Activated CD4-positive, alpha-beta T cell treated with anti-CD3 and anti-CD28 coated beads, Interleukin-2, Interleukin-6, amounts not matched to agents 100 ng/mL and 50 ng/mL, durations not matched to agents 16 hours and 8 hours (primary cell): ENCODE results near the gene ECHDC3.
A peak's percentile ranks its signal among the peaks of the same experiment; 100 is the strongest.

Experiments used
- DNase-seq: peaks from one replicate; pipeline ENCODE4 v3.0.0-alpha.2; 2020

The ECHDC3 gene

GRCh38 chr10:11754620-11755019 lies 12.4 kb downstream of the ECHDC3 start:
- DNase-seq: no peak

GRCh38 chr10:11755512-11756263 lies 13.5 kb downstream of the ECHDC3 start:
- no peak for DNase-seq

GRCh38 chr10:11756766-11757315 lies 14.7 kb downstream of the ECHDC3 start:
- DNase-seq: no peak

- DNase-seq: no peak
Measured at GRCh38 chr10:11757454-11757820, 15.3 kb downstream of the ECHDC3 start.

GRCh38 chr10:11757821-11758463 lies 15.8 kb downstream of the ECHDC3 start:
- DNase-seq: peak; percentile 90

GRCh38 chr10:11758527-11759236 lies 16.5 kb downstream of the ECHDC3 start:
- no peak for DNase-seq

- no peak for DNase-seq
Measured at GRCh38 chr10:11759347-11759746, 17.2 kb downstream of the ECHDC3 start.

- DNase-seq: no peak
Measured at GRCh38 chr10:11760151-11760550, 18.0 kb downstream of the ECHDC3 start.

GRCh38 chr10:11760861-11761260 lies 18.7 kb downstream of the ECHDC3 start:
- no peak for DNase-seq

GRCh38 chr10:11761431-11761830 lies 19.2 kb downstream of the ECHDC3 start:
- DNase-seq: no peak

- DNase-seq: no peak
Measured at GRCh38 chr10:11762706-11763500, 20.7 kb downstream of the ECHDC3 start.

- DNase-seq: no peak
Measured at GRCh38 chr10:11763501-11763861, 21.3 kb downstream of the ECHDC3 start.

- no peak for DNase-seq
Measured at GRCh38 chr10:11765141-11765540, 23.0 kb downstream of the ECHDC3 start.

GRCh38 chr10:11772575-11773288 lies 30.6 kb downstream of the ECHDC3 start:
- no peak for DNase-seq

GRCh38 chr10:11773761-11774441 lies 31.7 kb downstream of the ECHDC3 start:
- no peak for DNase-seq

GRCh38 chr10:11775412-11775811 lies 33.2 kb downstream of the ECHDC3 start:
- no peak for DNase-seq

- no peak for DNase-seq
Measured at GRCh38 chr10:11776080-11776479, 33.9 kb downstream of the ECHDC3 start.

- DNase-seq: no peak
Measured at GRCh38 chr10:11781114-11781513, 38.9 kb downstream of the ECHDC3 start.

- DNase-seq: peak; percentile 60
Measured at GRCh38 chr10:11782793-11783557, 40.8 kb downstream of the ECHDC3 start.

GRCh38 chr10:11783558-11783865 lies 41.3 kb downstream of the ECHDC3 start:
- no peak for DNase-seq

GRCh38 chr10:11787374-11787773 lies 45.2 kb downstream of the ECHDC3 start:
- DNase-seq: no peak
